WI38 (cell line): Measurements from ENCODE around the gene RELT.

Experiments used
- H3K4me3 ChIP-seq: 2 replicates; pipeline ENCODE4 v1.5.1; 2011; ENCODE audit warnings: low read depth, mild to moderate bottlenecking, control low read depth, low read length
- CTCF ChIP-seq: IDR thresholded peaks from 2 replicates; pipeline ENCODE4 v1.5.1; 2012; ENCODE audit warnings: low read depth, mild to moderate bottlenecking, control low read depth, low read length

RELT gene

DNA sequence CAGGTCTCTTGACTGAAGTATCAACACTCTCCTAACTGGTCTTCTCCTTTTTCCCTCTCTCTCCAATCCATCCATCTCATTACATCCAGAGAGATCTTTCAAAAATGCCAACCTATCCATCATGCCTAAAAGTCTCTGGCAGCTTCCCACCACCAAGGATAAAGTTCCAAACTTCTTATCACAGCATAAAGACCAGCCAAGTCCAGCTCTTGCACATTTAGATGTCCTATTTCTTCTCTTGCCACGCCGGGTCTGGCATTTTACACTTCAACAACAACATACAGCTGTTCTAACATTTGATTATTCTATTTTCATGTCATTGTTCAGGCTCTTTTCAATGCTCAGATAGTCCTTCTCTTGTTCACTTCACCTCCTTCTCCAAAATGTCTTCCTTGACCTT lies 70.6 kb downstream of the RELT start:
- no peak overlapping the region for H3K4me3 ChIP-seq
- TF ChIP-seq CTCF: no peak
